ENCODE results near the gene C14orf132.

GRCh38 chr14:96138241-96138640 is 99.1 kb downstream of the C14orf132 start:
- TF ChIP-seq SUZ12 (IDR thresholded peaks at IDR 0.05; ENCODE audit: extremely low read depth, insufficient read depth, insufficient read length) (no peak), YY1 (IDR thresholded peaks at IDR 0.05; ENCODE audit: insufficient read depth, insufficient read length) (no peak)
